ENCODE measurements around the gene PFKM. TPM values are rescaled to one million over a fixed set of nuclear protein-coding genes. Genes with fewer than 3 reads are reported as not detected.

The PFKM gene
- 63.7 TPM for polyA plus RNA-seq (2012; ENCODE audit: low read depth, missing spikeins)

GRCh38 chr12:48119078-48119833, at the start of gene PFKM:
PFKM (plus strand) TSS chr12:48119364; CDS start chr12:48122775, 3,411 bp downstream.
- TF ChIP-seq POLR2A (IDR thresholded peaks at IDR 0.05; ENCODE audit: low read depth, low read length) (0 out of 2 replicates have a peak, but pooled peaks have one; percentile 47), SPI1 (IDR thresholded peaks at IDR 0.05; ENCODE audit: low read depth, low read length) (peak; percentile 34; the same call in 1 of the 2 replicates), TAF1 (IDR thresholded peaks at IDR 0.05; ENCODE audit: low read depth, low read length) (no peak), POLR2AphosphoS5 (IDR thresholded peaks at IDR 0.05; ENCODE audit: low read depth, low read length) (no peak)
- DNase-seq (ENCODE audit: insufficient read length, low spot score), result peak; percentile 62
- FAIRE-seq, result peak; percentile 98

- FAIRE-seq, result no peak
- TF ChIP-seq POU2F2 (IDR thresholded peaks at IDR 0.05; ENCODE audit: low read depth, low read length), result no peak
- no peak for TF ChIP-seq SPI1 (IDR thresholded peaks at IDR 0.05; ENCODE audit: low read depth, low read length)
- no peak for TF ChIP-seq POLR2A (IDR thresholded peaks at IDR 0.05; ENCODE audit: low read depth, low read length)
Measured at GRCh38 chr12:48070033-48070432, 49.1 kb upstream of the PFKM start.

GRCh38 chr12:48070731-48071130, 48.4 kb upstream of the PFKM start:
- DNase-seq (ENCODE audit: insufficient read length, low spot score) (no peak), FAIRE-seq (no peak)
- TF ChIP-seq POLR2AphosphoS5 (IDR thresholded peaks at IDR 0.05; ENCODE audit: low read depth, low read length) (no peak), SPI1 (IDR thresholded peaks at IDR 0.05; ENCODE audit: low read depth, low read length) (no peak), POU2F2 (IDR thresholded peaks at IDR 0.05; ENCODE audit: low read depth, low read length) (no peak), TAF1 (IDR thresholded peaks at IDR 0.05; ENCODE audit: low read depth, low read length) (no peak), PAX5 (IDR thresholded peaks at IDR 0.05; ENCODE audit: insufficient read depth, low read length, severe bottlenecking) (no peak), POLR2A (IDR thresholded peaks at IDR 0.05; ENCODE audit: low read depth, low read length) (no peak)

More at GRCh38 chr12:48070033-48070432, 49.1 kb upstream of the PFKM start:
- no peak for DNase-seq (ENCODE audit: insufficient read length, low spot score)

- FAIRE-seq (no peak), DNase-seq (ENCODE audit: insufficient read length, low spot score) (no peak)
- TF ChIP-seq POU2F2 (IDR thresholded peaks at IDR 0.05; ENCODE audit: low read depth, low read length) (no peak), PAX5 (IDR thresholded peaks at IDR 0.05; ENCODE audit: insufficient read depth, low read length, severe bottlenecking) (no peak), SPI1 (IDR thresholded peaks at IDR 0.05; ENCODE audit: low read depth, low read length) (no peak), POLR2A (IDR thresholded peaks at IDR 0.05; ENCODE audit: low read depth, low read length) (no peak), TAF1 (IDR thresholded peaks at IDR 0.05; ENCODE audit: low read depth, low read length) (no peak), POLR2AphosphoS5 (IDR thresholded peaks at IDR 0.05; ENCODE audit: low read depth, low read length) (no peak)
Measured at GRCh38 chr12:48071808-48072207, 47.4 kb upstream of the PFKM start.

GRCh38 chr12:48072266-48072665, 46.9 kb upstream of the PFKM start:
- FAIRE-seq, result no peak
- TF ChIP-seq POU2F2 (IDR thresholded peaks at IDR 0.05; ENCODE audit: low read depth, low read length) (no peak), TAF1 (IDR thresholded peaks at IDR 0.05; ENCODE audit: low read depth, low read length) (no peak), SPI1 (IDR thresholded peaks at IDR 0.05; ENCODE audit: low read depth, low read length) (no peak), PAX5 (IDR thresholded peaks at IDR 0.05; ENCODE audit: insufficient read depth, low read length, severe bottlenecking) (no peak), POLR2A (IDR thresholded peaks at IDR 0.05; ENCODE audit: low read depth, low read length) (no peak), POLR2AphosphoS5 (IDR thresholded peaks at IDR 0.05; ENCODE audit: low read depth, low read length) (no peak)
- DNase-seq (ENCODE audit: insufficient read length, low spot score), result no peak

GRCh38 chr12:48074266-48074665, 44.9 kb upstream of the PFKM start:
- no peak for DNase-seq (ENCODE audit: insufficient read length, low spot score)
- TF ChIP-seq PAX5 (IDR thresholded peaks at IDR 0.05; ENCODE audit: insufficient read depth, low read length, severe bottlenecking) (no peak), POLR2A (IDR thresholded peaks at IDR 0.05; ENCODE audit: low read depth, low read length) (no peak), TAF1 (IDR thresholded peaks at IDR 0.05; ENCODE audit: low read depth, low read length) (no peak), POU2F2 (IDR thresholded peaks at IDR 0.05; ENCODE audit: low read depth, low read length) (no peak), SPI1 (IDR thresholded peaks at IDR 0.05; ENCODE audit: low read depth, low read length) (no peak), POLR2AphosphoS5 (IDR thresholded peaks at IDR 0.05; ENCODE audit: low read depth, low read length) (no peak)
- no peak for FAIRE-seq

- DNase-seq (ENCODE audit: insufficient read length, low spot score), result no peak
- no peak for TF ChIP-seq POLR2A (IDR thresholded peaks at IDR 0.05; ENCODE audit: low read depth, low read length)
- no peak for TF ChIP-seq TAF1 (IDR thresholded peaks at IDR 0.05; ENCODE audit: low read depth, low read length)
- TF ChIP-seq POU2F2 (IDR thresholded peaks at IDR 0.05; ENCODE audit: low read depth, low read length), result no peak
- no peak for TF ChIP-seq SPI1 (IDR thresholded peaks at IDR 0.05; ENCODE audit: low read depth, low read length)
- no peak for TF ChIP-seq PAX5 (IDR thresholded peaks at IDR 0.05; ENCODE audit: insufficient read depth, low read length, severe bottlenecking)
- no peak for TF ChIP-seq POLR2AphosphoS5 (IDR thresholded peaks at IDR 0.05; ENCODE audit: low read depth, low read length)
- peak; percentile 54 for FAIRE-seq
Measured at GRCh38 chr12:48075832-48076231, 43.3 kb upstream of the PFKM start.

GRCh38 chr12:48077111-48077510, 42.1 kb upstream of the PFKM start:
- FAIRE-seq (no peak), DNase-seq (ENCODE audit: insufficient read length, low spot score) (no peak)
- no peak for TF ChIP-seq SPI1 (IDR thresholded peaks at IDR 0.05; ENCODE audit: low read depth, low read length)
- no peak for TF ChIP-seq POLR2A (IDR thresholded peaks at IDR 0.05; ENCODE audit: low read depth, low read length)
- no peak for TF ChIP-seq TAF1 (IDR thresholded peaks at IDR 0.05; ENCODE audit: low read depth, low read length)
- TF ChIP-seq POU2F2 (IDR thresholded peaks at IDR 0.05; ENCODE audit: low read depth, low read length), result no peak
- TF ChIP-seq POLR2AphosphoS5 (IDR thresholded peaks at IDR 0.05; ENCODE audit: low read depth, low read length), result no peak
- TF ChIP-seq PAX5 (IDR thresholded peaks at IDR 0.05; ENCODE audit: insufficient read depth, low read length, severe bottlenecking), result no peak

- no peak for TF ChIP-seq POLR2A (IDR thresholded peaks at IDR 0.05; ENCODE audit: low read depth, low read length)
- TF ChIP-seq SPI1 (IDR thresholded peaks at IDR 0.05; ENCODE audit: low read depth, low read length), result no peak
- TF ChIP-seq POLR2AphosphoS5 (IDR thresholded peaks at IDR 0.05; ENCODE audit: low read depth, low read length), result no peak
- no peak for TF ChIP-seq POU2F2 (IDR thresholded peaks at IDR 0.05; ENCODE audit: low read depth, low read length)
- no peak for TF ChIP-seq TAF1 (IDR thresholded peaks at IDR 0.05; ENCODE audit: low read depth, low read length)
- no peak for TF ChIP-seq PAX5 (IDR thresholded peaks at IDR 0.05; ENCODE audit: insufficient read depth, low read length, severe bottlenecking)
- no peak for DNase-seq (ENCODE audit: insufficient read length, low spot score)
- FAIRE-seq, result peak; percentile 26
Measured at GRCh38 chr12:48078901-48079300, 40.3 kb upstream of the PFKM start.
